NCI-H2107 treated with DMSO at 0.1 percent for 48 hours (cell line): Measurements from ENCODE around the gene MAU2.

Experiments used
- DNase-seq: peaks from one replicate; lab custom pipeline; 2025; ENCODE audit not compliant: unreplicated experiment; lab: John Stamatoyannopoulos, UW

The MAU2 gene

DNA sequence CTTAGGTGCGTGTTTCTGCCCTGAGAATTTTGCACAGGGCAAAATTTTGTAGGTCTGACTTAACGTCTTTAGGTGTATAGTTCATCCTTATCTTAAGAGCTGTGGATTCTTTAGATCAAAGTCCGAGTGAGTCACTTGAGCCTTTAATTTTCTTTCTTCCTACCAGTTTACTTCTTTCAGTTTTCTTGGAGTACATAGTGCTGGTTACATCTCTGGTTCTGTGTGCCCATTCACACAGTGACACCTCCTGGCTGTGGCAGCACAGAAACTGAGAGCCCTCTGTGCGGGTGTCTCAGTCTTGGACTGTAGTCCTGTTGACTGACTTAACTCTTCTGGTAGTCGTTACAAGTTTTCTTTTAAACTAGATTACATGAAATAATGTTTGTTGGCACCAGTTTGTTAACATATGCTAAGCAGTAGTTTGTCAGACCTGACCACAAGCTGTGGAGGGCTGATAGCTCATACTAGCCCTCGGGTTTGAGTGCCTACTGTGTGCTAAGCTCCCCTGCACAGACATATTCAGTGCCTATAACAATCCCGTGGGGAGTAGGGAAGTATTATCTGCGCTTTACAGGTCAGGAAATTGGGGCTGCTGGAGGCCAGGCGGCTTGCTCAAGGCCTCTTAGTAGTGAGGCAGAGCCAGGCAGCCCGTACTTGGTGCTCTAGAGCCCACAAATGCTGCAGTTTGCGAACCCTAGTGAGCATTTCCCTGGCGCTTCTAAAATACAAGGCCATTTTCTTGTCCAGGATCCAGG, 86.4 kb downstream of the MAU2 start:
- no peak for DNase-seq

- no peak for DNase-seq
Measured at GRCh38 chr19:19407633-19407930, 87.0 kb downstream of the MAU2 start.
